ENCODE measurements around the gene PPEF1. TPM values are rescaled to one million over a fixed set of nuclear protein-coding genes. Genes with fewer than 3 reads are reported as not detected.
"Not testable (repeated sequence)": the region's sequence is repeated elsewhere in the genome, so short reads cannot be mapped to it uniquely, and the experiment has no call there.

The PPEF1 gene
- polyA plus RNA-seq, 12 donors, result 0.34 to 1.4 (median 0.68) TPM; not detected in 2

DNA sequence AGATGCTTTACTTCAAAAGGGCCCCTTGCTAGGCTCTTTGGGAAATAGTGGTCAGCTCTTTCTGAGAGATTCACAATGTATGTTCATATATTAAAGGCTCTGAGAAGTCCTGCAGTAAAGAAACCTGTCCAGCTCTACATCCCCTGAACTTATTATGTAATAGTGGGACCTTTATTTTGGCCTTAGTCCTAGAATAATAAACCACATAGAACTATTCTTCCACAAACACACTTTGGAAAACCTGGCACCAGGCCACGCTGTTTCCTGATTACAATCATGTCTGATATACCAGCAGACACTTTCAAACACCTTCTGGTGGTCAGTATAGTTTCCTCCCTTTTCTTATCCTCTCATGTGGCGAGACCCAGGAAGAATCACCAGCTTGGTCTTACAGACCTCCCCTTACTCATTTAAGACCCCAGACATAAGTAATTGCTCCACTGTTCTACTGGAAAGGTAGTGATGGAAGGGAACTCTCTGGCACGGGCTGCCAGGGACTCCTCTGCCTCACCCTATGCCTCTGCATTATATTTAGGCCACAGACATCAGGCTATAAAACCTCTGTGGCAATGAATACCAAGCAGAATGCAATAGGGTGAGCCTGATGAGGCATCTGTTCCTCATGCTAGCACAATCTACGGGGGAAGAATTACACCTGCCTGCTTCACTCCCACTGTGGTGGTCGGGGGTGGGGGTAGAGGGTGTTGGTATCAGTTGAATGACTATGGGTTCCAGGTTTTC, 5.7 kb upstream of the PPEF1 start:
- no peak for DNase-seq

DNA sequence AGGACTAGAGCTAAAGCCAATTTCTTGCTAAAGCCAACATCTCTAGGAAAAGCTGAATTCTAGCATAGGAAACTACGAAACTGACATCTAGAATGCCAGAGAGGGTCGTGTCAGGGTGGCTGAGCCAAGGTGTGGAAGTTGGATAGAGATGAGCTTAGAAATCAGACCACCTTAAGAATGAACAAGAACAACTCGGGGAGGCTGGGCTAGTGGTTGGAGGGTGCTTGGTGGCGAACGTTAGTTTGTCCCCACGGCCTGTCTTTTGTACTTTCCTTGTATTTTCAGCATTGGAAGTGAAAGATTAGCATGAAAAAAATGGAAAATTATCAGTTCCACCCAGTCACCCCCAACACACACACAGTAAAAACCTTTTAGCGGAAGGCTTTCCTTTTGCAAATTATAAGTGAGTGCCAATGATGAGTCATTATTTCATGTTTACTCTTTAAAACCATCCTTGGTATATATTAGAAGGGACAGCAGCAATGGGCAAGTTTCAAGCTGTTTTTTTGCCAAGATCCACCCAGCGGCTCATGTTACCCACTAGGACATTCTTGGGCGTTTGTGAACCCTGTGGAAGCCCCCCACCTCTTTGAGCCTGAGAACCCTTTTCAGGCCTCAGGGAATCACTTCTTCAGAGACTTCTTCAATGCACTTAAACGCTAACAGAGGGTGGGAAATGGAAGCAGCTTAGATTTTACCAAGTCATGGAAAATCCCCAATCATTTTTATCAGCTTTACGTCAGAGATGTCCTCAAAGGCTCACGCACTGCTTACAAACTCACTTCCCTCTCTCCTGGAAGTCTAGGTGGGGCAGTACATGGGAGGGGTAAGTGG, 4.9 kb upstream of the PPEF1 start:
- no peak for DNase-seq

DNA sequence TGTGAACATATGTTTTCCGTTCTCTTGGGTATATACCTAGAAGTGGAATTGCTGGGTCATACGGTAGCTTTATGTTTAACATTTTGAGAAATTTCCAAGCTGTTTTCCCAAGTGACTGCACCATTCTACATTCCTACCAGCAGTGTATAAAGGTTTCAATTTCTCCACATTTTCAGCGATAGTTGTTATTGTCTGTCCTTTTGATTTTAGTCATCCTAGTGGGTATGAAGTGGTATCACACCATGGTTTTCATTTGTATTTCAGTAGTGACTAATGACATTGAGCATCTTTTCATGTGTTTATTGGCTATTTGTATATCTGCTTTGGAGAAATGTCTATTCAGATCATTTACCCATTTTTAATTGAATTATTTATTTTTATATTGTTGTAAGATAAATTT, 2.4 kb downstream of the PPEF1 start:
- DNase-seq, result no peak

DNA sequence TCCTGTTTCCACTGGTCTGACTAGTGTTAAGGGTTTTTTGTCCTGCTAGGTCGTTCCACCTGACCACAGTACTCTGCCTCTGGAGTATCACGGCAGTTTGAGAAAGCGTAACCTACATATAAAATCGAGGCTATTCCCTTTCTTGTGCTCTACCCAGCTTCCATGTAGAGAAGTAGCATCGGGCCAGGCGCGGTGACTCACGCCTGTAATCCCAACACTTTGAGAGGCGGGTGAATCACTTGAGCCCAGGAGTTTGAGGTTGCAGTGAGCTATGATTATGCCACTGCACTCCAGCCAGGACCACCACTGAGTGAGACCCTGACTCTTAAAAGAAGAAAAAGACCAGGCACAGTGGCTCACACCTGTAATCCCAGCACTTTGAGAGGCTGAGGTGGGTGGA, 7.5 kb downstream of the PPEF1 start:
- DNase-seq, result no peak

DNA sequence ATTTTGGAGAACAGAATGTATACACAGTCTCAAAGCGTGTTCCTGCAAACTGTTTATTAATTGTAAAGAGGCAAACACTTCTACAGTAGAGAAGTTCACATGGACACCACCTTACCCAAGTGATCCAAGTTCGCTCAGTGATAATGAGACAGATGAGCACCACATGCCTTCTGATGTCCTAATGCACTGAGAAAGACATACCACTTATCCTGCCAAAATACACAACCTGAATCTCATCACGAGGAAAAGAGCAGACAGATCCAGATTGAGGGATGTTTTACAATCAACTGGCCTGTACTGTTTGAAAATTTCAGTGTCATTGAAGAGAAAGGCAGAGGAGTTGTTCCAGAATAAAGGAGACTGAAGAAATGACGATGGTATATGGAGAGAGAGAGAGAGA, 12.4 kb downstream of the PPEF1 start:
- no peak for DNase-seq

DNA sequence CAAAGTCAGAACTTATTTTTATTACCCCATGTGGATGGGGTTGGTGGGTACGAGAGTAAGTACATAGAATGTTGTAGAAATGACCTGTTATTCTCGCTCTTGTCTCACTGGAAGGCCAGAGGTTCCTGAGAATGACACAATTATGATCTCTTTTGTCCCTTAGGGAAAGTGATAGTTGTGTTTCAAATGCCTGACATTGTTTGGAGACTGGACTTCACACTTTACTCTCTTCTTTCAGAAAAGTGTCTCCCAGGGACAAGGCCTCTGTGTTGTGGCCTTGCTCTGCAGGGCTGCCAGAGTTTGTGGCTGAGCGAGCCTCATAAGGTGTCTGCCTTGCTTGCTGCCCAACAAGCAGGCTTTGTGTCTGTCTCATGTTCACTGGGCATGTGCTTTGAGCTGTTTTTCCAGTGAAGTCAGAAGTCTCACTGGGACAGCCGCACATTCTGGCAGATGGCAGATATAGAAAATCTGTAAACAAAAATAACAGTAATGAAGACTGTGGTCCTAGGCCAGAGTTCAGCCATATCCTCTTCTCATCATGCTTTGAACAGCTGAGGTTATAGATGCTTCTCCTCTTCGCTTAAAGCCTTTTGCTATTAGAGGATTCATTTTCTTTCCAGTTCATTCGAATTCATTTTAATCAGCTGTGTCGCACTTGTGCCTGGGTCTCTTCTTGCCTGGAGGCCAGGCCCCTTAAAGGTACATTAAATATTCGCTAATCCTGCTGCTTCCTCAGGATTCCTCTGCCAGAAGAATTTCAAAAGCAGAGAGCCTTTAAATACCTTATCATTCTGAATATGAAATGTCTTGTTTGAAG, 14.4 kb downstream of the PPEF1 start:
- no peak for DNase-seq

DNA sequence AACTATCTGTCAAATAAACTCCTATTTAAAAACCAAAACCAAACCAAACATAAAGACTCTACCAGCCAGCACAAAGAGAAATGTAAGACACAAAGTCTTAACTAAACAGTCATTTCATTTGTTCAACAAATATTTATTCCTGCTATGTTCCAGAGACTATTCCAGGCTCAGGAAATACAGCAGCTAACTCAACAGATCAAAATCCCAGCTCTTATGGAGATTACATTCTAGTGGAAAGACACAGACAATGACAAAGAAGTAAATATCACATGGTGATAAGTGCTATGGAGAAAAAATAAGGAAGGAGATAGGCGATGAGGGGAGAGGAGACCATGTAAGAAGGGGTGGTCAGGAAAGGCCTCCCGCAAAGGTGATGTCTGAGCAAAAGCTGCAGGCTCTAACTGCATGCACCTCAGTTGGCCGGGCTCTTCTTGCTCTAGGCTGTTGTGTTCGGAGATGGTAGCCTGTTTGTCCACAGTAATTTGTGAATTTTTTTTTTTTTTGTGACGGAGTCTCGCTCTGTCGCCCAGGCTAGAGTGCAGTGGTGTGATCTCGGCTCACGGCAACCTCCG, 15.1 kb downstream of the PPEF1 start:
- DNase-seq, result no peak

DNA sequence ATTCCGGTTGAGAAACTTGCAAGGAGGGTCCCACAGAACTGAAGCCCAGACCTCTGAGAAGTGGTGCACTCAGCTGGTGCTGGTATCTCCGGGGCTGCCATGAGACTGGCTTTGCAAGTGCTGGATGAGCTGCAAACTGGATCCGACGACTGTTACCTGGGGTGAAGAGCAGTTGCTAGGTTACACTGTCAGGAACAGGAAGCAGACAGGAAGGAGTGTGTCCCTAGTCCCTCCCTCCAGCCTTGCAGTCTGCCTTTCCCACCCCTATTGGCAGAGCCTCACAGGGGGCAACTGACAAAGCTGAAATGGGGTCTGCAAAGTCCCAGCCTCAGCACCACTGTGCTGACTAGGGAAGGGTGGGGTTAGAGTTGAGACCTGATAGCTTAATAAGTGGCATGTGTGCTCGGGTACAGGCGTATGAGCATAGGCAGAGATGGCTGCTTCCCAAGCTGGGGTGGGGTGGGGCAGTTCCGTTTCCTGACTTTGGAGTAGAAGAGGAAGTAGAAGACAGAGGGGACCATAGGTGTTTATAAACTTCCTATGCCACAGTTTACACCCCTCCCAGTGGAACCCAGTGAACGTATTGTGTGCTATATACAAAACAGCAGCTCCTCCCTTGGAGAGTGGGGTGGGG, 18.0 kb downstream of the PPEF1 start:
- DNase-seq, result no peak

DNA sequence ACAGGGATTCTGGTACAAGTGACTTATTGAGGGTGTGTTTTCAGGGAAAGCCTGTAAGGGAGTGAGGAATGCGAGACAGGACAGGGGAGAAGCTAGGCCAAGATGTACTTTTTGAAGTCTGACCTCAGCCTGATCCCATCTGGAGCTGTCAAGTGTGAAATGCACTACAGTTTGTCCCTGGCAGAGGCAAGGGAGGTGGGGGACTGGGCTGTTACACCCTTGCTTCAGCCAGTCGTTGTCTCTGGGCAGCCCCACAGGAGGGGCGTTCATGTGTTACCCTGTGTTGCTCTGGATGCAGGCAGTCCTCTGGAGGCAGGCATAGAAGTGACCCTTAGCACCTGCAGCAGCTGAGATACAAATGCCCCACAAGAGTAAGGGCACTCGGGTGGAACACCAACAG, 25.8 kb downstream of the PPEF1 start:
- DNase-seq, result no peak

DNA sequence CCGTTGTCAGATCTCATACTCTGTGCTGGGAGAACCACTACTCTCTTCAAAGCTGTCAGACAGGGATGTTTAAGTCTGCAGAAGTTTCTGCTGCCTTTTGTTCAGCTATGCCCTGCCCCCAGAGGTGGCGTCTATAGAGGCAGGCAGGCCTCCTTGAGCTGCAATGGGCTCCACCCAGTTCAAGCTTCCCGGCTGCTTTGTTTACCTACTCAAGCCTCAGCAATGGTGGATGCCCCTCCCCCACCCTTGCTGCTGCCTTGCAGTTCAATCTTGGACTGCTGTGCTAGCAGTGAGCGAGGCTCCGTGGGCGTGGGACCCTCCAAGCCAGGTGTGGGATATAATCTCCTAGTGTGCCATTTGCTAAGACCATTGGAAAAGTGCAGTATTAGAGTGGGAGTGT, 32.2 kb downstream of the PPEF1 start:
- not testable (repeated sequence) for DNase-seq

DNA sequence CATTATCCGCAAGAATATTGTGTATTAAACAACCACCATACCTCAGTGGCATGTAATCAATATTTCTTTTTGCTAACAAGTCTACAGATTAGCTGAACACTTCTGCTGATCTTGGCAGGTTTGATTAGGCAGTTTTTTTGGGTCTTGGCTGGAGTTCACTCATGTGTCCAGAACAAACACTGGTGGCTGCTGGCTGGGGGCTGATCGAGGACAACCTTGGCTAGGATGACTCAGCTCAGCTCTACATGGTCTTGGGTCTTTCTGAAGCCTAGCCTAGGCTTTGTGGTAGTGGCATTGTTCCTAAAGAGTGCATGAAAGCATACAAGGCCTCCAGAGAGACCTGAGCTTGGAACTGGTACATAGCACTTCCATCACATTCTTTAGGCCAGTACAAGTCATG, 41.1 kb downstream of the PPEF1 start:
- DNase-seq, result no peak

DNA sequence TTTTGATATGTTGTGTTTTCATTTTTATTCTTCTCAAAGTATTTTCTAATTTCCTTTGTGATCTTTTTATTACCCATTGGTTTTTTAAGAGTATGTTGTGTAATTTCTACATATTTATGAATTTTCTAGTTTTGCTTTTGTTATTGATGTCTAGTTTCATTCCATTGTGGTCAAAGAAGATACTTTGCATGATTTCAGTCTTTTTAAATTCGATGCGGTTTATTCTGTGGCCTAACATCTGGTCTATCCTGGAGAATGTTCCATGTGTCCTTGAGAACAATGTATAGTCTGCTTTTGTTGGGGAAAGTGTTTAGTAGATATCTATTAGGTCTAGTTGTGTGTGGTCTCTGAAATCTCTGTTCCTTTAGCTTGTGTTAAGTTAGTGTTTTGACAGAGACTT, 46.2 kb downstream of the PPEF1 start:
- no peak for DNase-seq

DNA sequence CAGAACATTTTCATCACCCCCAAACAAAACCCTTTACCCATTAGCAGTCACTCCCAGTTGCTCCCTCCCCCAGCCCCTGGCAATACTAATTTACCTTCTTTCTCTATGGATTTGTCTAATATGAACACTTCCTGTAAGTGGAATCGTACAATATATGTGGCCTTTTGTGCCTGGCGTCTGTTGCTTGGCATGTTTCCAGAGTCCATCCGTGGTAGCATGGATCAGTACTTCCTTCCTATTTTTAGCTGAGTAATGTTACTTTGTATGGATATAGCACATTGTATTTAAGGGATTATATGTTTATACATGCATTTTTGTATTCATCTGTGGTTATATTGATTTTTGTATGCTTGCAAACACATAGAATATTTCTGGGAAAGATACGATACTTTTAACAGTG, 48.2 kb downstream of the PPEF1 start:
- DNase-seq, result no peak

DNA sequence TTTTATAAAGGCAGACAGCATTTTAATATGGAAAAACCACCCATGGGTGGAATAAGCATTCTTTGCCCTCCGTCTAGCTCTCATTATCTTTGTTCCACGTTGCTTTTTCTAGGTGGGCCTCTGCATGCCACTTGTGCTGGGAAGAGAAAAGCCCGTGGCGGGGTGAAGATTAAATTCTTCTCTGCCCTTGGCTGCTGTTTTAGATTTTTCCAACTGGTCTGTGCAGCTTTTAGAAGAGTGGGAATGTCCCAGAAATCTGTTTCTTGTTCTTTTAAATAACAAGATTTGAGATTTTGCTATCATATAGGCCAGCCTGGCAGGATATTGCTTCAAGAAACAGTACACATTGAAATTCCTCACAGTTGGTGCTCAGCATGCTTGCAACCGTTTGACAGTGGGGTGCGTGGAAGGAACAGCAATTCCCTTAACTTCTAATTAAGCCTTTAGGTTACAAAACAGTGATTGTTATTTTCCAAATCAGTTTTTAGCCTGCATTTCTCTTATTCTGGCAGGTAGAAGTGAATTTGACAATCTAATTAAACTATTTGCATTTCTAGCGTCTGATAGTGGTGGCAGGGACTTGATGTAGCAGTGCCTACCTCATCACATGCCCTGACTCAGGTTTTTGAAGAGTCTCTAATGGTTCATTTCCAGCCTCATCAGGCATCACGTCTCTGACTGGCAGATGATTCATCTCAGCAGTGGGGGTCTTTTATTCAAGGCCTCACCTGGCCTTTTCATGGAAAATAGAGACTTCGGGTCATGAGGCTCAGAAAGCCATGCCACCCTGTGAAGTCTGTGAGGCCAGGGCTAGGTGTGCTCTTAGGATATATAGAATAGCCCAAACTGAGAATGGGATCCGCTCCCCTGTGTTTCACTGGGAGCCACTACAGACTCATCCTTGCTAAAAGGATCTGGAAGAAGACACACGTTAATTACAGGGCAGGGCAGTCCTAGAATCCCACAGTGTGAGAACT, 50.8 kb downstream of the PPEF1 start:
- no peak for DNase-seq

DNA sequence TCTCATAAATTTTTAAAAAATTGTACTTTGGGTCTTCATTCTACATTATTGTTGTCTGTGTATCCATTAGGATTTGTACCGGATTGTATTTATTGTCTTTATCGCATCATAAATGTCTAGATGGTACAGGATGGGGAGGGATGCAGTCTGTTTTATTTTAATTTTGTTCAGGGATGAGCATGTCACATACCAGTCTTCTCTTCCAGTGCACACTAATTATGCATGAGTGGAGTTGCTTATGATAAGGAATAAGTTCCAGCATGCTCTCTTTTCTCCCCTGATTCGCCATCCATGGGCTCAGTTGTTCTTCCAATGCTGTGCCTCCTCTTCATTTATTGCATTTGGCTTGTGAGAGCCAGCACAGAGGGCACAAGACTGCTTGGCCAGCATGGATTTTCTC, 54.3 kb downstream of the PPEF1 start:
- DNase-seq, result no peak

DNA sequence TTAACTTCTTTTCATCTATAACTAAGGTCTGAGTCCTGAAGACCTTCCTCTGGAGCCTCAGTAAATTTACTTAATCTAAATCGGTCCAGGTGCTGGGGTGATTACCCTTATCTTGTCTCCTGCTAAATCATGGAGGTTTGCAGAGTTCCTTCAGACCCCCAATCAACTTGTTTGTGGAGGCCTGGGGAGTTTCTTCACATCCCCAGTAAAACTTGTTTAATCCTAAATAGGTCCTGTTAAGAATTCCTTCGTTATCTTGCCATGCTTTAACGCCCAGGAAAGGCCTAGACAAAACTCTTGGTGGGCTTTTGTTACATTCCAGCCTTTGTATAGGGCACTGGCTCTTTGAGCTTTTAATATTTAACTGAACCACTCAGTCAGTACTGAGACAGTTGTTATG, 55.7 kb downstream of the PPEF1 start:
- DNase-seq, result not testable (repeated sequence)

DNA sequence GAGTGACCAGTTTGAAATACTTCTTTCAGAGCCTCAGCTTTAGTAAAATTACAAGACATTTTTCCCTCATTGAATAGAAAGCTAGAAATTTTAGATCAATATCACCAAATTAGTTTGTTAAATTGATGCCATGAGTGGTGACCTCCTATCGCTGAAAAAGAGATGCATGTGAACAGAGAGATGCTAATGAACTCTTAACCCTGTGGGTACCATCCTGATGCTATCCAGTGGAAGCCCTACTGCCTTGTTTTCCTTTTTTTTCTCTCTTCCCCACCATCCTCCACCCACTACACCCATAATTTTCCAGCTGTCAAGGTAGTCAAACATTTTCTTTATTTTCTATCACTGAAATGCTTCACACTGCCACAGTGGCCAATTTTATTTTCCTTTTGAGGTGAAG, 61.9 kb downstream of the PPEF1 start:
- no peak for DNase-seq

DNA sequence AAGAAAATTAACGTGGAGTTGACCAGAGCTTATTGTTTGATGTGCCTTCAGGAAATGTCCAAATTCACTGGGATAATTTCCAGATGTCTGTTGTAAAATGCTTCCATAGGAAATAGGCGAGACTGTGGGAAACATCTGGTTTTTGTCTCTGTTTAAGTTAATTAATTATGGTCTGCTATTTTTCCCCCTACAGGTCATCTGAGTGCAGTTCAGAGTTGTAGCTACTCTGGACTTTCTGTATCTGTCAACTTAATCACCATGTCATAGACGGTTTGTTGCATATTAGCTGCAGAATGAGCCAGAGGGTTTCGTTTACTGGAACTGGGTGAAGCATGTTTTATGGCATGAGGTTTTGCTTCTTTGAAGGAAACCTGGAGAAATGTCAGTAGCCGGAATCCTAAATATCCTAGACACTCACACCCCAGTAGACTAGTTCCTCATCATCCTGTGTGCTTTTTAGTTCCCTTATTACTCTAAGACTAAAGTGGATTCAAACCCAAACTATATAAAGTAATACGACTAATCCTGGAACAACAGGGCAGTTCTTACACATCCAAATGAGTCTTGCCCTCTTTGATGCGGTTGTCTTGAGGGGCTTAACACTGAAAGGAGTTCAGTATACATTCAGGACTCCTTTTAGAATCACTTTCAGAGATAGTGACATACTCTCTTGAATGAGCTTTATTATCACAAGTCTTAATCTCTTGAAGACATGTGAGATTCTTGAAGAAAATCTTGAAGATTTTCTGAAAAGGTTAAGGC, 62.5 kb downstream of the PPEF1 start:
- no peak for DNase-seq

DNA sequence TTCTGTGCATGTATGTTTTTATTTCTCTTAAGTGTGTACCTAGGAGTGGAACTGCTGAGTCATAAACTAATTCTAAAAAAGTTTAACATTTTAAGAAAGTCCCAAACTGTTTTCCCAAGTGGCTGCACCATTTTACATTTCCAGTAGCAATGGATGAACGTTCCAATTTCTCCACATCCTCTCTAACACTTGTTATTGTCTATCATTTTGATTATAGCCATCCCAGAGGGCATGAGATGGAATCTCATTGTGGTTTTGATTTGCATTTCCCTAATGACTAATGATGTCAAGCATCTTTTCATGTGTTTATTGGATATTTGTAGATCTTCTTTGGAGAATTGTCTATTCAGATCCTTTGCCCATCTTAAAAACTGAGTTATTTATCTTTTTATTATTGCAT, 82.5 kb downstream of the PPEF1 start:
- no peak for DNase-seq

DNA sequence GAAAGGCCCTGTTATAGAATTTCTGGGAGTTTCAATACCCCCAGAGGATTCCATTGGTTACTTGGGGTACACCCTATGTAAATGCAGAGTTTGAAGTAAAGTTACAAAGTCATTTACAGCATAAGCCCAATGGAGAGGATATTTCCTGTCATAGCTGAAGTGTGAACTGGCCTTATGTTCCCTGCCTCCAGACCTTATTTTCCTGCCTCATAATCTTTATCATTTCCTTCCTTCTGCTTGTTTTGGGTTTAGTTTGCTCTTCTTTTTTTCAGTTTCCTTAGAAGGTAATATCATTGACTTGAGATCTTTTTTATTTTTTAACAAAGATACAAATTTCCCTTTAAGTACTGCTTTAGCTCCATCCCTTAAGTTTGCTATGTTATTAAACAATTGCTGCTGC, 85.4 kb downstream of the PPEF1 start:
- DNase-seq, result no peak
